Mononuclear cell (primary cell): Measurements from ENCODE around the gene TMEM63A. TPM values are rescaled to one million over a fixed set of nuclear protein-coding genes. Genes with fewer than 3 reads are reported as not detected.
"Not testable (repeated sequence)": the region's sequence is repeated elsewhere in the genome, so short reads cannot be mapped to it uniquely, and the experiment has no call there.

Experiments used
- H3K27me3 ChIP-seq: 2 replicates; pipeline ENCODE4 v1.6.0; 2011; ENCODE audit warnings: low read length, control low read depth; ENCODE audit not compliant: insufficient read depth
- H3K4me1 ChIP-seq: 2 replicates; pipeline ENCODE4 v1.5.1; 2011; ENCODE audit warnings: mild to moderate bottlenecking, low read length, control low read depth; ENCODE audit not compliant: insufficient read depth
- H3K4me3 ChIP-seq: 2 replicates; pipeline ENCODE4 v1.5.1; 2011; ENCODE audit warnings: mild to moderate bottlenecking, low read length, moderate library complexity
- H3K9me3 ChIP-seq: 2 replicates; pipeline ENCODE4 v1.5.1; 2011; ENCODE audit warnings: low read depth, mild to moderate bottlenecking, control low read depth, low read length
- total RNA-seq: library from RNA; depleted of rRNA; stranded (reverse); fragments of >200 nt; gene quantifications from one replicate; pipeline ENCODE4 v1.2.3, GENCODE V29; 2012

Gene TMEM63A
- total RNA-seq = 56.0 TPM

GRCh38 chr1:225881959-225882693 is at the start of gene TMEM63A:
TSS of gene TMEM63A (minus strand) at chr1:225882380. CDS start at chr1:225877580, 4,800 bp downstream.
- peaks cover 60% of the 10 kb centered on the region for H3K4me1 ChIP-seq
- H3K9me3 ChIP-seq = no peaks in the 10 kb centered on the region
- H3K4me3 ChIP-seq = peak within 1 kb of the TSS; percentile 99
- H3K27me3 ChIP-seq = no peaks in the 10 kb centered on the region

GRCh38 chr1:225931270-225932136 is 49.3 kb upstream of the TMEM63A start:
- Histone ChIP-seq H3K27me3 (no peaks in the 10 kb centered on the region), H3K4me1 (peaks cover 3% of the 10 kb centered on the region), H3K9me3 (no peaks in the 10 kb centered on the region), H3K4me3 (no peak overlapping the region)

GRCh38 chr1:225930566-225930965 is 48.4 kb upstream of the TMEM63A start:
- peaks cover 6% of the 10 kb centered on the region for H3K4me1 ChIP-seq
- H3K27me3 ChIP-seq = no peaks in the 10 kb centered on the region
- no peak overlapping the region for H3K4me3 ChIP-seq
- no peaks in the 10 kb centered on the region for H3K9me3 ChIP-seq

GRCh38 chr1:225929462-225929861 is 47.3 kb upstream of the TMEM63A start:
- peaks cover 13% of the 10 kb centered on the region for H3K4me1 ChIP-seq
- not testable (repeated sequence) for H3K9me3 ChIP-seq, H3K27me3 ChIP-seq, H3K4me3 ChIP-seq

- Histone ChIP-seq H3K4me3 (no peak overlapping the region), H3K9me3 (no peaks in the 10 kb centered on the region), H3K4me1 (peaks cover 16% of the 10 kb centered on the region), H3K27me3 (no peaks in the 10 kb centered on the region)
Measured at GRCh38 chr1:225928186-225929175, 46.3 kb upstream of the TMEM63A start.

- Histone ChIP-seq H3K4me3 (no peak overlapping the region), H3K4me1 (peaks cover 28% of the 10 kb centered on the region), H3K9me3 (no peaks in the 10 kb centered on the region), H3K27me3 (no peaks in the 10 kb centered on the region)
Measured at GRCh38 chr1:225926551-225927113, 44.5 kb upstream of the TMEM63A start.

GRCh38 chr1:225923692-225924555 is 41.7 kb upstream of the TMEM63A start, which contains the start of gene PYCR2:
TSS of gene PYCR2 (minus strand) at chr1:225924250. CDS start at chr1:225924110, 140 bp downstream.
- no peaks in the 10 kb centered on the region for H3K27me3 ChIP-seq
- peak within 1 kb of the TSS; percentile 95 for H3K4me3 ChIP-seq
- H3K4me1 ChIP-seq = peaks cover 28% of the 10 kb centered on the region
- H3K9me3 ChIP-seq = no peaks in the 10 kb centered on the region

- Histone ChIP-seq H3K27me3 (no peaks in the 10 kb centered on the region), H3K9me3 (no peaks in the 10 kb centered on the region), H3K4me1 (peaks cover 28% of the 10 kb centered on the region), H3K4me3 (peak overlapping the region; percentile 95)
Measured at GRCh38 chr1:225923381-225923691, 41.2 kb upstream of the TMEM63A start.

GRCh38 chr1:225921734-225922709 is 39.8 kb upstream of the TMEM63A start:
- Histone ChIP-seq H3K4me1 (peaks cover 28% of the 10 kb centered on the region), H3K9me3 (no peaks in the 10 kb centered on the region), H3K4me3 (no peak overlapping the region), H3K27me3 (no peaks in the 10 kb centered on the region)

GRCh38 chr1:225919906-225920305 is 37.7 kb upstream of the TMEM63A start:
- Histone ChIP-seq H3K27me3 (no peaks in the 10 kb centered on the region), H3K4me3 (no peak overlapping the region), H3K4me1 (peaks cover 19% of the 10 kb centered on the region), H3K9me3 (no peaks in the 10 kb centered on the region)

GRCh38 chr1:225918280-225918679 is 36.1 kb upstream of the TMEM63A start:
- H3K9me3 ChIP-seq = no peaks in the 10 kb centered on the region
- H3K4me3 ChIP-seq = no peak overlapping the region
- H3K27me3 ChIP-seq = no peaks in the 10 kb centered on the region
- peaks cover 10% of the 10 kb centered on the region for H3K4me1 ChIP-seq

- Histone ChIP-seq H3K9me3 (no peaks in the 10 kb centered on the region), H3K4me1 (peaks cover 2% of the 10 kb centered on the region), H3K4me3 (no peak overlapping the region), H3K27me3 (no peaks in the 10 kb centered on the region)
Measured at GRCh38 chr1:225917536-225917935, 35.4 kb upstream of the TMEM63A start.

- Histone ChIP-seq H3K27me3 (no peaks in the 10 kb centered on the region), H3K4me3 (no peak overlapping the region), H3K9me3 (no peaks in the 10 kb centered on the region), H3K4me1 (no peaks in the 10 kb centered on the region)
Measured at GRCh38 chr1:225917101-225917500, 34.9 kb upstream of the TMEM63A start.
